Stimulated activated memory B cell treated with anti-CD40 and anti-IgM and Interleukin-4, amounts not matched to agents 10 μg/mL and 1 μg/mL and 100 μg/mL, for 72 hours (primary cell): ENCODE measurements around the gene VPS13A.
"Not testable (repeated sequence)": the region's sequence is repeated elsewhere in the genome, so short reads cannot be mapped to it uniquely, and the experiment has no call there.

ENCODE experiments used
- ATAC-seq: fragments of 150-1000 bp; cut with Tn5 transposase; 2 replicates; pipeline ENCODE4 v1.10.0; 2021
- H3K27ac Mint-ChIP-seq: one replicate; pipeline ENCODE4 v1.8.0; 2022; ENCODE audit warnings: mild to moderate bottlenecking, mixed read lengths
- H3K27me3 Mint-ChIP-seq: one replicate; pipeline ENCODE4 v1.8.0; 2022; ENCODE audit warnings: mixed read lengths
- H3K36me3 Mint-ChIP-seq: one replicate; pipeline ENCODE4 v1.8.0; 2022; ENCODE audit warnings: mixed read lengths
- H3K4me1 Mint-ChIP-seq: one replicate; pipeline ENCODE4 v1.8.0; 2022; ENCODE audit warnings: mixed read lengths
- H3K4me3 Mint-ChIP-seq: one replicate; pipeline ENCODE4 v1.8.0; 2022; ENCODE audit warnings: mild to moderate bottlenecking, moderate library complexity, mixed read lengths
- H3K9me3 Mint-ChIP-seq: one replicate; pipeline ENCODE4 v1.8.0; 2022; ENCODE audit warnings: mixed read lengths

VPS13A gene

DNA sequence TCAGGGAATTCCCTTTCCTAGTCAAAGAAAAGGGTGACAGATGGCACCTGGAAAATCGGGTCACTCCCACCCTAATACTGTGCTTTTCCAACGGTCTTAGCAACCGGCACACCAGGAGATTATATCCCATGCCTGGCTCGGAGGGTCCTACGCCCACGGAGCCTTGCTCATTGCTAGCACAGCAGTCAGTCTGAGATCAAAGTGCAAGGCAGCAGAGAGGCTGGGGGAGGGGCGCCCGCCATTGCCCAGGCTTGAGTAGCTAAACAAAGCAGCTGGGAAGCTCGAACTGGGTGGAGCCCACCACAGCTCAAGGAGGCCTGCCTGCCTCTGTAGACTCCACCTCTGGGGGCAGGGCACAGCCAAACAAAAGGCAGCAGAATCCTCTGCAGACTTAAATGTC is 231.2 kb downstream of the VPS13A start:
- not testable (repeated sequence) for ATAC-seq, H3K4me3 Mint-ChIP-seq, H3K27ac Mint-ChIP-seq, H3K9me3 Mint-ChIP-seq, H3K27me3 Mint-ChIP-seq, H3K4me1 Mint-ChIP-seq
- peaks cover 53% of the 10 kb centered on the region for H3K36me3 Mint-ChIP-seq

DNA sequence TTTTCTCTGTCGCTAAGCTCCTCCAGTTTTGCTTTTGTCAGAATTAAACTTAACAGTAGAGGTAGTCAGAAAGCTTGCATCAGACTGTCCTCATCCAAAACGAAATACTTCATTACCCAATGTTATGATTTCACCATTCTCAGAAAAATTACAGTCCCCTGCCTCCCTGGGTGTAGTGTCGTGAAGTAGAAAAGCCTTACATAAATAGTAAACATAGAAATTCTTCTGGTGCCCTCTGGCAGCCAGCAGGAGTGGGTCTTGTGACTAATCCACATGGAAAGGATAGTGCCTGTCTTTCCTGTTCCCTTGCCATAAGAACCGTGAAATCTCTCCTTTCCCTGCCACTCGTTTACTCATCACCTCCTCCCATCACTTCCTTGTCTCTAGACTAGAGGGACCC is 240.2 kb downstream of the VPS13A start:
- Mint-ChIP-seq H3K4me1 (no peaks in the 10 kb centered on the region), H3K27ac (no peak overlapping the region), H3K4me3 (no peak overlapping the region), H3K27me3 (no peaks in the 10 kb centered on the region), H3K36me3 (peaks cover 5% of the 10 kb centered on the region), H3K9me3 (no peaks in the 10 kb centered on the region)
- ATAC-seq: no peak

DNA sequence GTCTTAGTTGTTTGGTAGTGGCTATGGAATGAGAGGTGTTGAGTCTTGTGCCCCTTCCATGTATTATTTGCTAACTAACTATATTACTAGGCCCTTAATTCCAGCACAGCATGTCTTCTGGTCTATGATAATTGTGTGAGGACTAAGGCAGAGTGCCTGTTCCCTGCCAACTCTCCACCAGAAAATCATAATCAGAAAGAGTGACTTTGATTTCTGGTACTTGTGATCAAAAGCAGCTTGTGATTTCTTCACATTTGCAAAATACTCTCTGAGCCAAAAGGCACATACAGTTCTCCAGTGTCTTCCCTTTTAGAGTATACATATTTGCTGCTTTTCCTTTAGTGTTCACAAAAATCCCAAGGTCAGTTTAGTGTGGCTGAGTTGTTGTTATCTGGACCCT is 240.9 kb downstream of the VPS13A start:
- no peak for ATAC-seq
- Mint-ChIP-seq H3K36me3 (peaks cover 5% of the 10 kb centered on the region), H3K4me3 (no peak overlapping the region), H3K9me3 (no peaks in the 10 kb centered on the region), H3K27ac (no peak overlapping the region), H3K27me3 (no peaks in the 10 kb centered on the region), H3K4me1 (no peaks in the 10 kb centered on the region)

DNA sequence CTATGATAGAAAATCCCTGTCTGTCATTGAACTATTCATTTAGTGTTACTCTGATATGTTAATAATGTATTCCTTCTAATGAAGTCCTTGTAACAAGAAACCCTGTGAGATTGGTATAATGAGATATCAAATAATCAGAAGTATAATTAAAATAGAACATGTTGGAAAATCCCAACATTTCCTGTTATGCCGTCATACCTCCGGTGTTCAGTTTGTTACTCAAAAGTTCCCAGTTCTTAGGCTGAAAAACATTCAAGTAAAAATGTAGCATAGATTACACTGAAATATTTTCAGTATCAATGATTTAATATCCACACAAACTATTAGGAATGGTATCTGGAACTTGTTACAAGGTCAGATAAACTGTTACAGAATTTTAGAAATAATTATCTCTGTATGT is 243.3 kb downstream of the VPS13A start:
- no peaks in the 10 kb centered on the region for H3K27me3 Mint-ChIP-seq

DNA sequence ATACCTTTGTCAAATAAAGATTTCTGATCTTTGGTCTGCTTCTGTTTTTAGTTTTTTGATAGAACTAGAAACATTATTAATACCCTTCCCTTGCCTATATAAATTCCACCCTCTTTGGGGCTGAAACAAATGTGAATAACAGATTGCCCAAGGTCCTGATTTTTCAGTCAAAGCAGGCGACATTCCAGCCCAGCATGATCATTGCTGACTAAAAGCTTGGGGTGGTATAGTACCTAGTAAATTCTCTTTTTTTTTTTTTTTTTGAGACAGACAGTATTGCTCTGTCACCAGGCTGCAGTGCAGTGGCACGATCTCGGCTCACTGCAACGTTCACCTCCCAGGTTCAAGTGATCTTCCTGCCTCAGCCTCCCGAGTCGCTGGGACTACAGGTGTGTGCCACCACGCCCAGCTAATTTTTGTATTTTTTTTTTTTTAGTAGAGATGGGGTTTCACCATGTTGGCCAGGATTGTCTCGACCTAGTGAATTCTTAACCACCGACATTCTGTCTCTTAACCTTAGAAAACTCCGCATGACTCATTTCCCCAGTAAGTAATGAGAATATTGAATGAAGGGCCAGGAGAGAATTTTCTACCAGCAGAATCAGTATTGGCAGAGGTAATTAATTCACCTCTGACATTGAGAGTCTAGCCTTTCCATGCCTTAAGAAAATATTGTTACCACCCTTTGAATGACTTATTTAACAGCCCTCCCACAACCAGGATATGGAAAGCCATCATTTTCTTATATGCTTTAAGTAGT is 244.4 kb downstream of the VPS13A start:
- Mint-ChIP-seq H3K36me3 (no peaks in the 10 kb centered on the region), H3K4me1 (no peaks in the 10 kb centered on the region), H3K27ac (no peak overlapping the region), H3K4me3 (no peak overlapping the region), H3K9me3 (peaks cover 3% of the 10 kb centered on the region), H3K27me3 (no peaks in the 10 kb centered on the region)
- no peak for ATAC-seq

More for the DNA sequence above, 243.3 kb downstream of the VPS13A start:
- peaks cover 3% of the 10 kb centered on the region for H3K9me3 Mint-ChIP-seq
- H3K27ac Mint-ChIP-seq: no peak overlapping the region
- no peaks in the 10 kb centered on the region for H3K36me3 Mint-ChIP-seq
- H3K4me1 Mint-ChIP-seq: no peaks in the 10 kb centered on the region
- no peak overlapping the region for H3K4me3 Mint-ChIP-seq
- ATAC-seq: no peak

DNA sequence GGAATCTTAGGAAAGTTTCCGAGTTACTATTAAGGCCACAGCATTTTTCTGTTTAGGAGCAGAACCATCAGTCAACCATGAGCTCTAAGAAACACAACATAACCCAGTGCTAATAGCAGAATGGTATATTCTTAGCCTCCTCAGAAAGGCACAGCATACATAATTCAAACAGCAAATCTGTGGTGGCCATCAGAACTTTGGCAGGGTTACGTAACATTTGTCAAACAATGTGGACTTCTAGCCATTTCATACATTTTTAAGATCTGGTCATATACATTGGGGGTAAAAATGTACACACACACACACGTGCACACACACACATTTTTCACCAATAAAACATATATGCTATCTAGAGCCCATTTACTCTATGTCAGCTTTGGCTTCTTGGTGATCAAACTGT is 245.6 kb downstream of the VPS13A start:
- Mint-ChIP-seq H3K4me1 (no peaks in the 10 kb centered on the region), H3K27me3 (no peaks in the 10 kb centered on the region), H3K27ac (no peak overlapping the region), H3K4me3 (no peak overlapping the region), H3K9me3 (peaks cover 3% of the 10 kb centered on the region), H3K36me3 (no peaks in the 10 kb centered on the region)
- ATAC-seq: no peak

DNA sequence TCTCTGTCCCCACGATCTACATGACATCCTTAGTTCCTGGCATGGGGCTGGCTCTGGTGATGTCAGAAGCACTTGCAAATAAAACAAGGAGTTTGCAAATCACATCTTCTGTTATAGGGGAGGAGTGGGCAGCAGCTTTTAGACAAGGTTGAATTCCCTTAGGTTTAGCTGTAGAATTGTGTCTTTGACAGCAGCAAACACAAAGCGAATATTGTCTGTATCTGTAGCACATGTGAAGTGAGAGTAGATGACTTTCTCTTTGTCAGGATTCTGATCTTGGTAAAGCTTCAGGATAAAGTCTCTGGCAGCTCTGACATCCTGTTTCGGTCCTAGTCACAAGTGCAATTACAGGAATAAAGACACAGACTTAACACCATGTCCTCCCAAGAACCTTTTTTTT is 246.5 kb downstream of the VPS13A start:
- H3K36me3 Mint-ChIP-seq: no peaks in the 10 kb centered on the region
- no peak overlapping the region for H3K27ac Mint-ChIP-seq
- H3K4me3 Mint-ChIP-seq: no peak overlapping the region
- H3K4me1 Mint-ChIP-seq: no peaks in the 10 kb centered on the region
- no peak for ATAC-seq
- H3K9me3 Mint-ChIP-seq: peaks cover 3% of the 10 kb centered on the region
- no peaks in the 10 kb centered on the region for H3K27me3 Mint-ChIP-seq

DNA sequence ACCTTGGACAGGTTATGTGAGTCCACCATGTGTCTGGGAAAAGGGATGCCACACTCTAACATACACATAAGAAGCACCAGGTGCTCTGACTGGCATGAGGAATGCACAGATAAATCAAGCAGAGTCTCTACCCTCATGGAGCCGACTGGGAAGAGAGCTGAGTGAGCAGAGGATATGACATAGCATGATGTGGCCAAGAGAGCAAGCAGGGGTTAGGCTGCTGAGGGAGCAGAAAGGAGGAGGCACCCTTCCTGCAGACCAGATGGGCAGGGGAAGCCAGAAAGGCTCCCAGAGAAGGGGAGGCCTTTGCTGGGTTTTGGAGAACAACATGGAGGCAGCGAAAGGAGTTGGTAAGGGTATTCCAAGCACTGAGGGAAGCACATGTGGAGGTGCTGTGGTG is 247.7 kb downstream of the VPS13A start:
- Mint-ChIP-seq H3K27ac (no peak overlapping the region), H3K4me1 (no peaks in the 10 kb centered on the region), H3K36me3 (no peaks in the 10 kb centered on the region), H3K27me3 (no peaks in the 10 kb centered on the region), H3K4me3 (no peak overlapping the region), H3K9me3 (peaks cover 3% of the 10 kb centered on the region)
- ATAC-seq: no peak

DNA sequence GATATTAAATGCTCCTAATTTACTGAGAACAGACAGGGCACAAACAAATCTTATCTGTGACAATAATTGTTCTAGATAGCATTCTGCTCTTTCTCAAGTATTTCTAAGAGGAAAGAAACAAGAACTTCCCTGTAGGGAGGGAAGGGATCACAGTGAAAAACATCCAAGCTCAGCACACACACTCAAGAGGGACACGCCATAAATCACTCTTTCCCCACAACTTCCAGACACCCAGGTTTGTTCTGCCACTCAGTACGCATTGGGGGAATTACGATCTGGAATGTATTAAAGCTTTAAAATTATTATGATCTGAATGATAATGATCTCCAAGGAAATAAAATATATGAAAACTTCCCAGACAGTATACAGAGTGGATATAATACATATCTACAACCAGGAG is 249.4 kb downstream of the VPS13A start:
- Mint-ChIP-seq H3K36me3 (no peaks in the 10 kb centered on the region), H3K9me3 (peaks cover 3% of the 10 kb centered on the region)

DNA sequence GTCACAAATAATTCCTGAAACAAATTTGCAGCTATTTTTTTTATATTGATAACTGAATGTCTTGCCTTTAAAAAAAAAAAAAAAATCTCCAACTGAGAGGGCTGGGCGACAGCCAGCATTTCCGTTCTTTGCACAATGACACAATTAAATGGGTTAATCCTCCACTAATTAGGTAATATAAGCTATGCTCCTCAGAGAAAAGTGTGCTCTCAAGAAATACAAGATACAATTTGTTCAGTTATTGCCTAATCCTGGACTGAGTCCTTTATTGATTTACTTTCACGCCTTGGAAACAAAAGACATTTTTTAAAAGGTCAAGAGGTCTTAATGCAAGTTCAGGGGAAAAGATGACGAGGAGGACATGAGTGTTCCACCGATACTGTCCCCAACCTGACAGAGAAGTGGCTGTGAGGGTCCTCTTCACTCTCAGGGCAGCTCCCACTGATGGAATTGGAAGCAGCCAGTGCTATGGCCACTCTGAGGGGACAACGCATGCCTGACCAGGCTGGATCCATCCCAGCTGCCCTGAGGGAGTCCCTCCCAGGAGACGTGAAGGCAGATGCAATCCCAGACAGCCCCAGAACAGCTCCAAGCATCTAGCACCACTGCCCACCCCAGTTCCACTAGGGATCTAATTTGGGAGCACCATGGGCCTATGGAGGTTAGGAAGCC is 250.1 kb downstream of the VPS13A start:
- Mint-ChIP-seq H3K27me3 (no peaks in the 10 kb centered on the region), H3K9me3 (peaks cover 3% of the 10 kb centered on the region)

More for the DNA sequence above, 249.4 kb downstream of the VPS13A start:
- ATAC-seq: no peak
- Mint-ChIP-seq H3K4me1 (no peaks in the 10 kb centered on the region), H3K27me3 (no peaks in the 10 kb centered on the region), H3K4me3 (no peak overlapping the region), H3K27ac (no peak overlapping the region)

DNA sequence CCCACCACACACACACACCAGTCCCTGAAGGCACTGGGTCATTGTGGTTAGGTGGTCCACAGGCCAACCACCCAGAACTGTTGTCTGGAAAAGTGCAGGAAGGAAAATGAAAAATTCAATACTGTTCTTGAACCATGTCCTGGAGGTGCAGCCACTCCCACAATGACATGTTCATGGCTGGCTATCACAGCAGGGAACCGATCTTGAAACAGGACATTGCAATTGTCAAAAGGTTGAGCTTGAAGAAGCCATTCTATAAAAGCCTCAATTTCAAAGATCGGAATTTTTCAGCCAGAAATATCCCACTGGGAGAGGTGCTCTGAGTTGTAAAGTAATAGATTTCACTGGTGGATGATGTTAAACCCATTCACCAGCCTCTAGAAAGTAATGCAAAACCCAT is 252.6 kb downstream of the VPS13A start:
- no peaks in the 10 kb centered on the region for H3K36me3 Mint-ChIP-seq
- H3K4me1 Mint-ChIP-seq: peaks cover 7% of the 10 kb centered on the region
- ATAC-seq: no peak
- H3K9me3 Mint-ChIP-seq: no peaks in the 10 kb centered on the region
- no peaks in the 10 kb centered on the region for H3K27me3 Mint-ChIP-seq
- H3K27ac Mint-ChIP-seq: no peak overlapping the region
- no peak overlapping the region for H3K4me3 Mint-ChIP-seq

More for the DNA sequence above, 250.1 kb downstream of the VPS13A start:
- Mint-ChIP-seq H3K4me1 (no peaks in the 10 kb centered on the region), H3K36me3 (no peaks in the 10 kb centered on the region), H3K27ac (no peak overlapping the region), H3K4me3 (no peak overlapping the region)
- peak; percentile 10 for ATAC-seq

DNA sequence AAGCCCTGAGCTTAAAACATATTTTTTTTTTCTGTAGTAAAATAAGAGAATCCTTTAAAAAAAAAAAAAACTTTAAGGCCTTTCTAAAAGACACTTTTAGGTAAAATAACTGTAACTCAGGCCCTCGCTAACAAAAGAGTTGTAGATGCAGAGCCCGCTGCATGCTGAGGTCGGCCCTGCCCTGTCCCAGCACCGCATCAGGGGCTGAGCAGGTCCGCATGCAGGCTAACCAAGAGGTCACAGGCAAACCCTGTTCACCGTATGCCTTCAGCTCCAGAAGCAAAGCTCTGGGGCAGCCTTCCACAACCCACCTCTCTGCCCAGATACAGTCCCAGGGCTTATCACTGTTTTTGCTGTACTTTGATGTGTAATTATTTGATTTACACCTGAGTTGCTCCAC is 254.7 kb downstream of the VPS13A start:
- peaks cover 7% of the 10 kb centered on the region for H3K4me1 Mint-ChIP-seq
- peaks cover 2% of the 10 kb centered on the region for H3K27me3 Mint-ChIP-seq
- no peaks in the 10 kb centered on the region for H3K36me3 Mint-ChIP-seq
- H3K9me3 Mint-ChIP-seq: no peaks in the 10 kb centered on the region
- H3K27ac Mint-ChIP-seq: no peak overlapping the region
- ATAC-seq: no peak
- H3K4me3 Mint-ChIP-seq: no peak overlapping the region

DNA sequence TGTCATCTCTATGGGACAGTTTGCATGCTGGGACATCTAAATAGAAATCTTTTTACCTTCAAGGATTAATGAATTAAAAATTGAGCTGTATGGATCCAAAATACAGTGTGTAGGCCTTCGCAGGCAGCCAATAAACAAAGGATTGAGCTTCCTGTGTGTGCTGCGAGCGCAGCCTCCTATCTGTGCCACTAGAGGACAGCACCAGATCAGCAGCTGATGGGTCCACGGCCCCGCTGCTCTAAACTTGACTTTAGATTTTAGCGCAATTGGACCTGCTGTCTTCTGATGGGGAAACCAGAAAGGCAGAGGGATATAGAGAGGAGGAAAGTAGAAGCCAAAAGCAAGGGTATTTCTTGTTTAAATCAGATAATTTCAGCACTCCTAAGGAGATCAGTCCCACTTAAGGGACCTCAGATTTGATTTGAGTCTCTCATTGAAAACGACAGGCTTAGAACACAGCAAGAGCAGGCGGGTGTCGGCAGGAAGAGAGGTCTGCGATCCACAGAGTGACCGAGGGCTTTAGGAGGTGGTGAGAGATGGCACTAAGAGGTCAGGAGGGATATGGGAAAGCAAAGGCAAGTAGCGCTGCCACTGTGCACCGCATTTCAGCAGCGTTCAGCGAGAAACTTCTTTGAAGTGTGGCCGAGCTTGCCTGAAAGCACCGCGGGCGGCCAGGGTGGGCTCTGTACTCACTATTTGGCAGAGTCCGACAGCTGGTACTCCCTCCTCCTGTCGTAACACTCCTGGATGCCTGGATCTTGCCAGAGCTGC is 256.5 kb downstream of the VPS13A start:
- no peaks in the 10 kb centered on the region for H3K36me3 Mint-ChIP-seq
- no peak overlapping the region for H3K27ac Mint-ChIP-seq
- ATAC-seq: peak; percentile 60
- H3K4me1 Mint-ChIP-seq: peaks cover 7% of the 10 kb centered on the region
- no peak overlapping the region for H3K4me3 Mint-ChIP-seq
- peaks cover 9% of the 10 kb centered on the region for H3K27me3 Mint-ChIP-seq
- H3K9me3 Mint-ChIP-seq: no peaks in the 10 kb centered on the region

DNA sequence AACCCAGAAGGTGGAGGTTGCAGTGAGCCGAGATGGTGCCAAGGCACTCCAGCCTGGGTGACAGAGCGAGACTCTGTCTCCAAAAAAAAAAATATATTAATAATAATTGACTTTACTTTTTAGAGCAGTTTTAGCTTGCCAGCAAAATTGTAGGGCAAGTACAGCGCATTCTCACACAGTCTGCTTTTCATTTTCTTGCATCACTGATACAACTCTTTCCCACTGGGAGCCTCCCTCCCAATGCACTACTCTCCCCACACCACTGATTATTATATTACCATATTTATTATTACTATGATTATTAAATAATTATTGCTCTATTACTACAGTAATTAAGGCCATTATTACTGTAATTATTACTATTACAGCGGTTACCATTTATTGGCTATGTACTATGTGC is 257.9 kb downstream of the VPS13A start:
- ATAC-seq: no peak
- Mint-ChIP-seq H3K4me3 (no peak overlapping the region), H3K36me3 (no peaks in the 10 kb centered on the region), H3K4me1 (peaks cover 7% of the 10 kb centered on the region), H3K9me3 (no peaks in the 10 kb centered on the region), H3K27ac (no peak overlapping the region), H3K27me3 (peaks cover 9% of the 10 kb centered on the region)

DNA sequence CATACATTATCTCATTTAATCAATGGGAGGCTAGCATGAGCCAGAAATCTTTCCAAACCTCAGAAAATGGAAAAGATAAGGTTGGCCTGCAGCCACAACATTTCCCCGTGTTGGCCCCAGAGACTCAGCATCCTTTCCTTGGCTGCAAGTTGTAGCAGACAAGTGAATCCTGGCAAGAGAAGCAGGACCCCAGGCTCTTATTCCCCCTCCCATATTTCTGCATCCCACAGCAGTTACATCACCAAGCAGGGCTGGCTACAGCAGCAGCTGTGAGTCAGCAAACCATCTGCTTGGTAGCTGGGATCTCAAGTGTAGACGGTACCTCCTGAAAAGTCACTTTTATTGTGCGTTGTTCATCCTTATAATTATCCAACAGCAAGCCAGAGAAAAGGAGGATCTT is 258.4 kb downstream of the VPS13A start:
- H3K4me1 Mint-ChIP-seq: peaks cover 7% of the 10 kb centered on the region
- no peak overlapping the region for H3K27ac Mint-ChIP-seq

More for the DNA sequence above, 258.4 kb downstream of the VPS13A start:
- no peak overlapping the region for H3K4me3 Mint-ChIP-seq
- peaks cover 9% of the 10 kb centered on the region for H3K27me3 Mint-ChIP-seq
- H3K9me3 Mint-ChIP-seq: no peaks in the 10 kb centered on the region
- ATAC-seq: no peak
- H3K36me3 Mint-ChIP-seq: no peaks in the 10 kb centered on the region
